H1 (cell line): ENCODE results near the gene TMEM168. TPM values are rescaled to one million over a fixed set of nuclear protein-coding genes. Genes with fewer than 3 reads are reported as not detected.

Source experiments
- ASH2L ChIP-seq: fragments of 200-600, 300-600 bp; sonication (generic); IDR thresholded peaks from one replicate; pipeline ENCODE4 v1.7.1; 2017; ENCODE audit warnings: low read length
- ATF3 ChIP-seq: IDR thresholded peaks from 2 replicates; pipeline ENCODE4 v1.6.1; 2011; ENCODE audit warnings: low read depth, mild to moderate bottlenecking, low read length; ENCODE audit not compliant: insufficient read depth
- BRCA1 ChIP-seq: IDR thresholded peaks from 2 replicates; pipeline ENCODE4 v1.6.1; 2012; ENCODE audit warnings: low read depth, low read length, improper control_type of control experiment
- CBX8 ChIP-seq: fragments of 300-800, 300-1000 bp; sonication (generic); IDR thresholded peaks from 2 replicates; pipeline ENCODE4 v1.7.1; 2016; ENCODE audit warnings: low read depth, low read length, borderline replicate concordance
- CEBPB ChIP-seq: IDR thresholded peaks from 2 replicates; pipeline ENCODE4 v1.6.1; 2012; ENCODE audit warnings: low read depth, low read length
- CTBP2 ChIP-seq: IDR thresholded peaks from 2 replicates; pipeline ENCODE4 v1.7.0; 2011; ENCODE audit warnings: borderline replicate concordance, mild to moderate bottlenecking, moderate library complexity, mixed read lengths, low read length; ENCODE audit not compliant: insufficient read depth, insufficient read length
- E2F6 ChIP-seq: IDR thresholded peaks from 2 replicates; pipeline ENCODE4 v1.6.1; 2012; ENCODE audit warnings: inconsistent platforms
- EP300 ChIP-seq, 2 experiments: IDR thresholded peaks; 1 replicate in 1 of 2; 2 replicates in 1 of 2; pipeline ENCODE4 v1.6.1; 2011 to 2012; ENCODE audit warnings: low read depth in 2 of 2, low read length in 2 of 2, mild to moderate bottlenecking in 2 of 2, borderline replicate concordance in 1 of 2, inconsistent platforms in 1 of 2, moderate library complexity in 1 of 2
- JUN ChIP-seq: IDR thresholded peaks from 2 replicates; pipeline ENCODE4 v1.6.1; 2011; ENCODE audit warnings: low read depth, mild to moderate bottlenecking, improper control_type of control experiment, low read length
- POLR2A ChIP-seq, 2 experiments: IDR thresholded peaks; 1 replicate in 1 of 2; 2 replicates in 1 of 2; pipeline ENCODE4 v1.6.1; 2011; ENCODE audit warnings: low read depth in 2 of 2, low read length in 2 of 2, mild to moderate bottlenecking in 2 of 2; ENCODE audit errors: control extremely low read depth in 1 of 2
- POU5F1 ChIP-seq: IDR thresholded peaks from 2 replicates; pipeline ENCODE4 v1.6.1; 2011; ENCODE audit warnings: low read depth, mild to moderate bottlenecking, low read length, moderate library complexity
- RBBP5 ChIP-seq: IDR thresholded peaks from 2 replicates; pipeline ENCODE4 v1.7.1; 2012; ENCODE audit warnings: low read depth, mild to moderate bottlenecking, inconsistent platforms, low read length, moderate library complexity, borderline replicate concordance
- RFX5 ChIP-seq: IDR thresholded peaks from 2 replicates; pipeline ENCODE4 v1.6.1; 2011; ENCODE audit warnings: low read depth, low read length, improper control_type of control experiment, borderline replicate concordance
- RXRA ChIP-seq: IDR thresholded peaks from 2 replicates; pipeline ENCODE4 v1.6.1; 2011; ENCODE audit warnings: low read depth, mild to moderate bottlenecking, low read length, moderate library complexity; ENCODE audit not compliant: insufficient read depth
- SAP30 ChIP-seq: fragments of 300-600 bp; sonication (generic); IDR thresholded peaks from 2 replicates; pipeline ENCODE4 v1.7.1; 2012; ENCODE audit warnings: low read length, moderate library complexity, mild to moderate bottlenecking, inconsistent platforms; ENCODE audit not compliant: insufficient read depth, insufficient replicate concordance
- SIX5 ChIP-seq: IDR thresholded peaks from 2 replicates; pipeline ENCODE4 v1.6.1; 2011; ENCODE audit warnings: mild to moderate bottlenecking, low read depth, low read length
- SP2 ChIP-seq: IDR thresholded peaks from 2 replicates; pipeline ENCODE4 v1.6.1; 2012; ENCODE audit warnings: mild to moderate bottlenecking, low read length, inconsistent platforms
- SRF ChIP-seq: IDR thresholded peaks from 2 replicates; pipeline ENCODE4 v1.6.1; 2011; ENCODE audit warnings: mild to moderate bottlenecking, low read depth, low read length, moderate library complexity
- ZNF274 ChIP-seq: IDR thresholded peaks from 2 replicates; pipeline ENCODE4 v1.7.0; 2012; ENCODE audit warnings: low read length, borderline replicate concordance; ENCODE audit errors: extremely low read depth
- polyA plus RNA-seq, 7 experiments: library from polyadenylated mRNA; depleted of rRNA in 3 of 7; stranded (reverse) in 5 of 7; unstranded in 2 of 7; fragments of >200 nt in 5 of 7; fragments of 200-250 nt in 2 of 7; gene quantifications; 1 replicate in 5 of 7; 2 replicates in 1 of 7; 4 replicates in 1 of 7; pipeline versions ENCODE4 v1.2.1 to v1.2.3, GENCODE V29; 2011 to 2013; ENCODE audit warnings: missing spikeins in 2 of 7, mixed read lengths in 2 of 7
- total RNA-seq: library from RNA; stranded (reverse); fragmentation: NEBNext Ultra II Directional; extraction: Animal tissue kit (Norgen Biotek cat#: 25700); gene quantifications from 2 replicates; pipeline ENCODE4 v1.2.1, GENCODE V29; 2021

The TMEM168 gene
- total and polyA plus RNA-seq, 2 of the 8 experiments (the other 6 are each of a cell fraction or from before 2014, with no cell fraction given), result 8.9 to 11.1 TPM

GRCh38 chr7:112830769-112831168, 40.6 kb upstream of the TMEM168 start (continued):
- TF ChIP-seq JUN (no peak), EP300 (IDR thresholded peaks at IDR 0.05; ENCODE audit: borderline replicate concordance in 1 of 2, low read depth in 2 of 2, low read length in 2 of 2) (no peak), SAP30 (no peak), E2F6 (no peak), SRF (no peak), POU5F1 (no peak), CEBPB (no peak), POLR2A (IDR thresholded peaks at IDR 0.05; ENCODE audit: control extremely low read depth in 1 of 2, low read depth in 2 of 2, low read length in 2 of 2) (no peak), BRCA1 (no peak), CTBP2 (no peak), SP2 (no peak), ZNF274 (no peak), RXRA (no peak), RFX5 (no peak), RBBP5 (no peak), ATF3 (no peak), CBX8 (no peak), ASH2L (no peak), SIX5 (no peak)
